Caki2 (cell line): ENCODE data around the gene ACSF2. TPM values are rescaled to one million over a fixed set of nuclear protein-coding genes. Genes with fewer than 3 reads are reported as not detected.
"Not testable (repeated sequence)": the region's sequence is repeated elsewhere in the genome, so short reads cannot be mapped to it uniquely, and the experiment has no call there.

Source experiments
- DNase-seq: peaks from one replicate; pipeline ENCODE4 v3.0.0-alpha.2; 2015; ENCODE audit warnings: low read depth
- in situ Hi-C: cut with HindIII; loops from 2 replicates; pipeline ENCODE4 v1.10.0; 2016; ENCODE audit warnings: low sequenced_read_pairs, low pct_unique_long_range_greater_than_20kb, mixed read lengths
- total RNA-seq: library from RNA; depleted of rRNA; stranded (reverse); fragments of >200 nt; shearing (Covaris generic); gene quantifications from 2 replicates; pipeline ENCODE4 v1.2.3, GENCODE V29; 2014; ENCODE audit warnings: low replicate concordance

ACSF2 gene
- total RNA-seq, 1 experiment from 2014 or later: 33.1 TPM

DNA sequence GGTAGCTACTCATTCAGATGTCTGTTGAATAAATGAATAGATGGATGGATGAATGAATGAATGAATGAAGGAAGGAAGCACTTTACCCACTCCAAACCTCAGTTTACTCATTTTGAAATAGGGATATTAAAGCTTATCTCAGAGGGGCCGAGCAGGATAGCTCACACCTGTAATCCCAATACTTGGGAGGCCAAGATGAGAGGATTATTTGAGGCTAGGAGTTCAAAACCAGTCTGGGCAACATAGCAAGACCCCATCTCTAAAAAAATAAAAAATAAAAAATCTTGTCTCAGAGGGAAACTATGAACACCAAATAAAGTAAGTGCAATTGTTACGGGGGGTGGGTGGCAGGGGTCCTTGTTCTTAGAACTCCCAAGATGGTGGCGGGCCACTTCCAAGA, 27.3 kb upstream of the ACSF2 start:
- DNase-seq, in situ Hi-C loops: not testable (repeated sequence)

DNA sequence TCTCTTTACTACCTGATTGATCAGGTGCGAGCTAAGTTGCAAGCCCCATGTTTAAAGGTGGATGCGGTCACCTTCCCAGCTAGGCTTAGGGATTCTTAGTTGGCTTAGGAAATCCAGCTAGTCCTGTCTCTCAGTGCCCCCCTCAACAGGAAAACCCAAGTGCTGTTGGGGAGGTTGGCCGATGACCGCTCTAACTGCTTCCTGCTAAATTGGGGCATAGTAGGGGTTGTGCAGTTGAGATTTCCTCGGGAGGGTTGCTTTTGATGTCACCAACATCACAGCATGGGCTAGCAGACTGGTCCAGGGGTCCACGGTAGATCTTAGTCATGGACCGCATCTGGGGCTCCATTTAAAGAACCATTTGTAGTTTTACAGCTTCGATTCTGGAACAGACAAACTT, 26.4 kb upstream of the ACSF2 start:
- in situ Hi-C loops, DNase-seq: not testable (repeated sequence)

DNA sequence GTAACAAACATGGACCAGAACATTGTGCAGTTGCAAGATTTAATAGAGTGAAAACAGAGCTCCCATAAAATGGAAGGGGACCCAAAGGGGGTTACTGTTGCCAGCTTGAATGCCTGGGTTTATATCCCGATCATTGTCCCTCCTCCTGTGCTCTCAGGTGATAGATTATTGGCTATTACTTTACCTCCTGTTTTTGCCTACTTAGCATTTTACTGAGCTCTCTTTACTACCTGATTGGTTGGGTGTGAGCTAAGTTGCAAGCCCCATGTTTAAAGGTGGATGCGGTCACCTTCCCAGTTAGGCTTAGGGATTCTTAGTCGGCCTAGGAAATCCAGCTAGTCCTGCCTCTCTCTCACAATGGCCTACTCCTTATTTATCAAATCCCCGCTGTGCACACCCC, 20.7 kb upstream of the ACSF2 start:
- in situ Hi-C loops, DNase-seq: not testable (repeated sequence)

DNA sequence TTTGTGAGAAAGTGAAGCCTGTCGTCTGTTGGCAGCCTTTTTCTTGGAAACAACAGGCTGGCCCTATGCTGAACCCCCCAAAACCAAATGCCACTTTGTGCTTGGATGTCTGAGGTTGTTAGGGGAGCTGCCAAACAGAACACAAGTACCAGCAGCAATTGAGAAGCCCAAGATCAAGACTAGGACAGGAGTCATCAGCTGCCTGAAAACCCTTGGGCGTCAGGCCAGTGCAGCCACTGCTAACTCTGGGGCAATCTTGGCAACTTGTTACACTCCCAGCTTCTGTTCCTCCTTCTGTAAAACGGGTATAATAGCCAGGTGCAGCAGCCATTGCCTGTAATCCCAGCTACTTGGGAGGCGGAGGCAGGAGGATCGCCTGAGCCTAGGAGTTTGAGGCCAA, 19.4 kb upstream of the ACSF2 start:
- DNase-seq: no peak
- in situ Hi-C loops: no loop called here

DNA sequence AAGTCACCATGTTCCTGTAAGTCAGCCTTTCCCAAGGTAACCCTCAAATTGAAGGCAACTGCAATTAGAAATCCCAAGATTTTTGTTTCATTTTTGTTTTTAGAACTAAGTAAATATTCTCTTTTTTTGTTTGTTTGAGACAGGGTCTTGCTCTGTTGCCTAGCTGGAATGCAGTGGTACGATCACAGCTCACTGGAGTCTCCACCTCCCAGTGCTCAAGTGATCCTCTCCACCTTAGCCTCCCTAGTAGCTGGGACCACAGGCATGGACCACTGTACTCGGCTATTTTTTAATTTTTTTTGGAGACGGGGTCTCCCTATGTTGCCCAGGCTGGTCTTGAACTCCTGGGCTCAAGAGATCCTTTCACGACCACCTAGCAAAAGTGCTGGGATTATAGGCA, 18.1 kb upstream of the ACSF2 start:
- no peak for DNase-seq

DNA sequence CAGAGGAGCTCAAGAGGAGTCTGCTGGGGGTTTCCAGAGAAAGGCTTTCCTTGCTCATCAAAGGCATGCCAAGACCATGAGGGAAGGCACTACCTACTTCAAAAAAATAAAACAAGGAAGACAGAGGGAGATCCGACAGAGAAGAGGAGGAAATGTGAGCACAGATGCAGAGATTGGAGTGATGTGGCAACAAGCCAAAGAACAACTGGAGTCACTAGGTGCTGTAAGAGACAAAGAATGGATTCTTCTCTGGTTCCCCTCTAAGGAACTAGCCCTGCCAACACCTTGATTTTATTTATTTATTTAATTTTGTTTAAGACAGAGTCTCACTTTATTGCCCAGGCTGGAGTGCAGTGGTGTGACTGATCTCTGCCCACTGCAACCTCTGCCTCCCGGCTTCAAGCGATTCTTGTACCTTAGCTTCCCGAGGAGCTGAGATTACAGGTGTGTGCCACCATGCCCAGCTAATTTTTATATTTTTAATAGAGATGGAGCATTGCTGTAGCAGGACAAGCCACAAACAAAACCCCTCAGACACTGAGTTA, 13.8 kb upstream of the ACSF2 start:
- in situ Hi-C loops: no loop called here
- DNase-seq: no peak

More for the DNA sequence above, 18.1 kb upstream of the ACSF2 start:
- in situ Hi-C loops: no loop called here

DNA sequence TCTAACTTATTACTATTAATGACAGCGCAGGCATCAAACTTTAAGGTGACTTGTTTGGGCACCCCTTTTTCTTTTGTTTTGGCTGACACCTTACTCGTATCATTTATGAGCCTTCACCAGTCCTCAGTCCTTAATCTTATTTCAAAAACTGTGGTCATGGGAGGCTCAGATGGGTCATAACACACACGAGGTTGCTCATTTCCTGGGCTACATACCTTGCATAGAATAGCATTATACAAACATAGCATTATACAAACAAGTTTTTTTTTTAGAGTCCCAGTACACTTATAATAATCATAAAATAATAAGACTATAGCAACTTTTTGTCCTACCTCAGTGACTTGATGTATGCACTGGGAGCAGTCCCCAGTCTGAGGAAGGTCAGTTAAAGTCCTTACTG, 11.2 kb upstream of the ACSF2 start:
- no peak for DNase-seq
- in situ Hi-C loops: no loop called here

DNA sequence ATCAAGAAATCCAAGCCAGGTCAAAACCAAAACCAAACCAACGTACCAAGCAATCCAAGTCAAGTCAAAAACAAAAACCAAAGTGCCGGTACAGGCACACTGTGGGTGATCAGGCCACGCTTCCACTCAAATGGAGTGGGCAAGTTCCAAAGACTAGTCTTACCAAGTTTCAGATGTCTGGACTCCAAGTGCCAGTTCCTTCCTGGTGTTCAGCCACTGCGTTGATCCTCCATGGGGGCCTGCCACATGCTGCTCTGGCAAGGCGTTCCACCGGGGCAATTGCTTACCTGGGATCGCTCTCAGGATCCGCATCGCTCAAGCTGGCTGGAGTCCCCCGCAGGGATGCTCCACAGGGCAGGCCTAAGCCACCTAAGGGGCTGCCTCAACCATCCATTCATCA, 6.4 kb upstream of the ACSF2 start:
- in situ Hi-C loops, DNase-seq: not testable (repeated sequence)

DNA sequence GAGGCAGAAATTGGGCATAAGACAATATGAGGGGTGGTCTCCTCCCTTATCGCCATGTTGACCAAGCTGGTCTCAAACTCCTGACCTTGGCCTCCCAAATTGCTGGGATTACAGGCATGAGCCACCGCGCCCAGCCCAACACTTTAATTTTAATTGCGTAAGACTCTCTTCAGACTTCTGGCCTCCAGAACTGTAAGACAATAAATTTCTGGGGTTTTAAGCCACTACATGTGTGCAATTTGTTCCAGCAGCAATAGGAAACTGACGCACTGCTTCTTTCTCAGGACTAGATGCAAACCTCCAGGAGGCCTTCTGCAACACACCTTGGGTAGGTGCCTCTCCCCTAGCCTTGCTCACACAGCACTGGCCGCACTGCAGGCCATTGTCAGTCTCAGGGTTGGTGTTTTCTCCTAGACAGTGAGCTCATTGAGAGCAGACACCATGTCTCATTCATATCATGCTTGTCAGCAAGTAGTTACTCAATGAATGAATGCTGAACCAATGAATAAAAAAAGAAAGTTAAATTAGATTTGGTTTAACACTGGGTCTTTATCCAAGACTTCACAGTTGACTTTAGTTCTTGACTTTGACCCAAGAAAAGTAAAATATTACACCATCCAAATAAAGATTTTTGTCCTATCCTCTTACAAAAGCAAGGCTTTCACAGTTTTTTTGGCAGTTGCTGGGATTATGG, 5.5 kb upstream of the ACSF2 start:
- no peak for DNase-seq
- in situ Hi-C loops: no loop called here

DNA sequence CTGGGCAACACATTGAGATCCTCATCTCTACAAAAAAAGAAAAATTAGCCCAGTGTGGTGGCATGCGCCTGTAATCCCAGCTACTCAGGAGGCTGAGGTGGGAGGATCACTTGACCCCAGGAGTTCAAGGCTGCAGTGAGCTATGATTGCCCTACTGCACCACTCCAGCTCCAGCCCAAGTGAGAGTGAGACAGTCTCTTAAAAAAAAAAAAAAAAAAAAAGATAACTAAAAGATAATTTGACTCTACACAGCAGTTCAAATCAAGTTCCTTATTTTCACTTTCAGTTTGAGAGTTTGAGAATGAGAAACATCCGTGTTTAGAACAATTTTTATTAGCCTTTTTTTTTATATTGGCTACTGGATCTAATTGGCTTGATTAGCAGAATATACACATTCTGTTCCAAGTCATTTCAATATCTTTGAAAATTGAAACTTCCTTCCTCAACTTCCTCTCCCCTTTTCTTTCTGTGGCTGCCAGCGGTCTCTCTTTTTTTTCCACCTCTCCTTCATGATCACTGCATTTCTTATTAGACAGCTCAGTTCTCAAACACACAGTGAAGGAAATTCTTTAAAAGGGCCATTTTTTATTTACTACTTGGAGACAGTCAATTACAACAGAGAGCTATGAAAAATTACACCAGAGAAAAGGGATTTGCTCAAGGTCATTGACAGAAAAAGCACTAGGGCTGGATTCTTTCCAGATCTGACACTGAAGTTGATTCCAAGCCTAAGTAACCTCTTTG, 4.5 kb upstream of the ACSF2 start:
- in situ Hi-C loops: no loop called here
- no peak for DNase-seq

DNA sequence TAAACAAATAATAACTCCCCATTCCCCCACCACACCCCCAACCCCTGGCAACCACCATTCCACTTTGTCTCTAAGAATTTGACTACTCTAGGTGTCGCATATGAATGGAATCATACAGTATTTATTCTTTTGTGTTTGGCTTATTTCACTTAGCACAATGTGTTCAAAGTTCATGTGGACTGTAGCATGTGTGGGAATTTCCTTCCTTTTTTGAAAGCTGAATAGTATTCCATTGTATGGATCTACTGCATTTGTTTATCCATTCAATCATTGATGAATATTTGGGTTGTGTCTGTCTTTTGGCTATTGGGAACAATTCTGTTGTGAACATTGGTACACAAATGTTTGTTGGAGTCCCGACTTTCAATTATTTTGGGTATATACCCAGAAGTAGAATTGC, 3.3 kb upstream of the ACSF2 start:
- in situ Hi-C loops: no loop called here
- no peak for DNase-seq

DNA sequence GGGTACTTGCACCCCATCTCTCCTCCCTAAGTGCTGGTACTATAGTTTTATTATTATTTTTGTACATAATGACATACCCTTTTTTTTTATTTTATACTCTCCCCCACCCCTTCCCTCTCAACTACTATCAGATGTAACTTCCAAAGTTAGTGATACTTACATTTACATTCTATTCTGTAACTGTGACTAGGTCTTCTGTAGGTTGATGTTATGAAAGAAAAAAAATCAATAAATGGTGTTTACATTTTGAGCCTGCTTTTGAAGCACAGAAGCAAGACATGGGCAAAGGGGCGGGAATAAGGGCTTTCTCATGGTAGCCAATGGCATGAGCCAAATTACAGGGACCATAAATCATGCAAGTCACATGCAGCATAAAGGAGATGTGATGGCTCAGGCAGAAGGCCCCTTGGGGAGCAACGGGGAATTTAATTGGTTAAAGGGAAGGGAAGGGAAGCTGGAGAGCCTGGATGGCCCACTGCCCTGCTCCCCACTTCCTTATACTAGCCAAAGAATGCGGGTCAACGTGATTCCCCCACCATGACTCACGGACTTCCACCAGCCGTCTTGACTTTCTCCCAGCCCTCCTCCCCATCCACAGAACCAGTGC, 2.4 kb upstream of the ACSF2 start:
- in situ Hi-C loops: no loop called here
- DNase-seq: peak; percentile 29

DNA sequence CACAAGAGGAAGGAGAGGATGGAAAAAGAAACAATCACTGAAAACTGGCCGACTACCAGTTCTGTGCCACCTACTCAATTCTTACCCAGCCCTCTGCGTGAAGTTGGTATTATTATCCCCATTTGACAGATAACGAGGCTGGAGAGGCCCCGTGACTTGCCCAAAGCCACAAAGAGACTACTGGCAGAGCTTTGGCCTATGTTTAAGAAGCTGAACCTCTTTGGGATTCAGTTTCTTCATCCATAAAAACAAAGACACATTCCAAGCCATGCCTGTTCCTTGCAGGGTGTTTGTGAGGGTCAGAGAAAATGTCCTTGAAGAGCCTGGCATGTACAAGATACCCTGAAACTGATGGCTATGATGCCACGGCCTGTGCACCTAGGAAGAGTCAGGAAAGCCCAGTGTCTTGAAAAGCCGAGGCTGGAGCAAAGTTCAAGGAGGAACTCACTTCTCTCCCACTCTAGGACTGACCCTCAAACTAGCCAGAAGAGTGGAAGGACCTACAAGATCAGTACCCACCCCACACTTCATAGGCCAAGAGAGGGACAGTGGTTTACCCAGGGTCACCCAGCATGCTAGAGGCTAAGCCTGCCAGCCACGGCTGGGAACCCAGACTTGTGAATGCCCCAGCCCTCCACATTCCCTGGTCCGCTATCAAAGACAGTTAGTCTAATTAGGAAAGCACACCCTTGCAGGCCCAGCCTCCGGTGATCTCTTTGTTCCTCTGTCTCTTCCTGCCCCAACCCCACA, 1.6 kb upstream of the ACSF2 start:
- in situ Hi-C loops: no loop called here
- no peak for DNase-seq

DNA sequence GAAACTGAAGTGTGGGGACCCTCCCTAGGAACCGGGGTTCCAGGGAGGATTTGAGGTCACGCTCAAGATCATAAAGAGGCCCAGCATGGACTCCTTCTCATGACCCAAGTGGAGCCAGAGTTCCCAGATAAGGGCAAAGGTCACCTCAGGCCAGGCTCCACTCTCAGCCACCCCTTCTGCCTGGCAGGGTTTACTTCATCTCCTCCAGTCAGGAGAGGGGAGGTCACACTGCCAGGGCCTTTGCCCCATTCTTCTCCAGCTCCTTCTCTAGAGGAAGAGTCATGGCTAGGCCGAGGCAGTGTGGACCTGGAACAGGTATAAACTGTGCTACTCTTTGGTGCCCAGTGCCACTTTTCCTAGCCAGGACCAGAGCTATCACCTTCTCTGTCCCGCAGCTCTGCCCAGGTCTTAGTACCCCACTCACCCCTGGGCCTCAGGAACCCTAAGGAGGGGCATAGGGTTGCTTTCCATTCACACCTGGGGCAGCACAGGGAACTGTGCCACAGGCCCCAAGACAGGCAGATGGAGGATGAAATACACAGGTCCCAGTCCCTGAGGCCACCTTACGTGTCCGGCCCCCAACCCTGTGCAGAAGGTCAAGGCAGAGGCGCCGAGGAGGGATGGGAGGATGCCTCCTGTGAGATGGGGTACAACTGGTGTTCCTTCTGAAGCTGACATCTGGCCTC, 879 bp upstream of the ACSF2 start:
- no peak for DNase-seq
- in situ Hi-C loops: no loop called here

DNA sequence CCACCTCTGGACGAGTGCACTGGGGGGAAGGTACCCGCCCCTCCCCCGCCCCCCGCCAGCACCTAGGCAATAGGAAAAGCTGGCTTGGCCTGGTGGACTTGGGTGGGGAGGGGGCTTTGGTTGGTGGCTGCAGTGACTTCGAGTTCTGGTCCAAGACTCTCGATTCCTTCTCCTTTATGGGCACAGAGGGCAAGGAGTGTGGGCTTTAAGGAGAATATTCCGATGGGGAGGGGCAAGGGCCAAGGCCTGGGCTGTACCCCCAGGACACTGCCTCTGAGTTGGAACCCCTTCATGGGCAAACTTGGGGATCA, 409 bp downstream of the ACSF2 start:
- in situ Hi-C loops: no loop called here
- no peak for DNase-seq

DNA sequence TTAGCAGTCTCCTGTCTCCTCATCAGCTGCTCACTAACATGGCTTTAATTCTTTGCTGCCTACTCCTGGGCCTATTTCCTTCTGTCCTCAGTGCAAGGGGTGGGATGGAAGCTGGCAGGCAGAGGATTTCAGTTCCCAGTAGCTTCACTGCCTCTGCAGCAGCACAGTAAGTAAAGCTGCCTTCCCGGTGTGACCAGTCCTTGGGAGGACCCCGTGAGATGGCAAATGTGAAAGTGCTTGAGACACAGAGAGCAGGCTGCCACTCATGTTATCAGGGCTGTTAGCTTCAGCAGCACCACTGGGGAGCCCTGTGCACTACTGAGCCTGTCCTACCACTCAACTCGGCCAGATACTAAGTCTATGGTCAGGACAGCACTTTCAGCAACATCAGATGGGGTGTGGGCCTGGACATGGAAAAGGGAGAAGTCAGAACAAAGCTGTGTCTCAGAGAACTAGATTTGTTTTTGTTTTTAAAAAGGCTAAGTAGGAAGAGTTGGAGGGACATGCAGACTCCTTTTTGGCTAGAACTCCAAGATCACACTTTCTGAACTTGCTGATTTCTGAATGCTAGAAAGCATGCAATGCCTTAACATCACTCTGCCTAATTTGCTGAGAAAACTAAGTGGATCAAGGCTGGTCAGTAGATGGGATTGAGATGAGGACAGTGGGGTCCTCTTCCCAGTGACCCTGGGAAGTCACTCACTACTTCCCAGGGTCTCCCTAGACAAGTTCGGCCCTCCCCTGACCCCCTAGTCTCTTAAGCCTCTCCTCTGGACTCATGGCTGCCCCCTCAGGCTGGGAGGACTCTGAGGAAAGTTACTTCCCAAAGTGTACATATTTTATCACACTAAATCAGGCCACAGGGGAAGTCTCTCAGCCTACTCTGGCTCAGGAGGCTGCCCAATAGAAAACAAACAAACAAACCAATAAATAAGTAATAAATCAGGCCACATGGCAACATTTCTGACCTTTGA, 1.1 kb downstream of the ACSF2 start:
- in situ Hi-C loops: no loop called here
- DNase-seq: peak; percentile 49

DNA sequence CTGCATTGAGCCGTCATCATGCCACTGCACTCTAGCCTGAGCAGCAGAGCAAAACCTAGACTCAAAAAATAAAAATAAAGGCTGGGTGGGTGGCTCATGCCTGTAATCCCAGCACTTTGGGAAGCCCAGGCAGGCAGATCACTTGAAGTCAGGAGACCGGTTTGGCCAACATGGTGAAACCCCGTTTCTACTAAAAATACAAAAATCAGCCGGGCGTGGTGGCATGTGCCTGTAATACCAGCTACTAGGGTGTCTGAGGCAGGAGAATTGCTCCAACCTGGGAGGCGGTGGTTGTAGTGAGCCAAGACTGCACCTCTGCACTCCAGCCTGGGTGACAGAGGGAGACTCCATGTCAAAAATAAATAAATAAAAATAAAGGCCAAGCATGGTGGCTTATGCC, 2.1 kb downstream of the ACSF2 start:
- in situ Hi-C loops, DNase-seq: not testable (repeated sequence)
